ENCODE measurements around the gene ELAVL4. TPM values are rescaled to one million over a fixed set of nuclear protein-coding genes. Genes with fewer than 3 reads are reported as not detected.

Gene ELAVL4
- total and polyA plus RNA-seq, 5 donors from 2014 or later, result not detected

- H3K4me1 ChIP-seq (ENCODE audit: control insufficient read depth, insufficient read depth, low read length, poor library complexity, severe bottlenecking), result no peaks in the 10 kb centered on the region
- H3K36me3 ChIP-seq (ENCODE audit: control insufficient read depth, insufficient read depth, low read length), result no peaks in the 10 kb centered on the region
- Mint-ChIP-seq H3K27ac (no peak overlapping the region), H3K9me3 (peaks cover 0 to 3% (median 0%) of the 10 kb centered on the region in 7 donors), H3K36me3 (no peaks in the 10 kb centered on the region), H3K4me3 (no peak overlapping the region), H3K4me1 (no peaks in the 10 kb centered on the region), H3K27me3 (no peaks in the 10 kb centered on the region)
- H3K4me3 ChIP-seq (ENCODE audit: low read depth, low read length), result no peak overlapping the region
- ATAC-seq (ENCODE audit: low read depth in 2 of 2) (no peak), DNase-seq (no peak)
- no peaks in the 10 kb centered on the region for H3K9me3 ChIP-seq (ENCODE audit: control insufficient read depth in 2 of 2, low read length in 2 of 2)
- H3K27me3 ChIP-seq (ENCODE audit: control insufficient read depth, insufficient read depth, low read length), result no peaks in the 10 kb centered on the region
- no peak overlapping the region for H3K27ac ChIP-seq (ENCODE audit: insufficient read depth, low read length, poor library complexity, severe bottlenecking)
Observed at GRCh38 chr1:50129201-50129600, 20.5 kb downstream of the ELAVL4 start.

DNA sequence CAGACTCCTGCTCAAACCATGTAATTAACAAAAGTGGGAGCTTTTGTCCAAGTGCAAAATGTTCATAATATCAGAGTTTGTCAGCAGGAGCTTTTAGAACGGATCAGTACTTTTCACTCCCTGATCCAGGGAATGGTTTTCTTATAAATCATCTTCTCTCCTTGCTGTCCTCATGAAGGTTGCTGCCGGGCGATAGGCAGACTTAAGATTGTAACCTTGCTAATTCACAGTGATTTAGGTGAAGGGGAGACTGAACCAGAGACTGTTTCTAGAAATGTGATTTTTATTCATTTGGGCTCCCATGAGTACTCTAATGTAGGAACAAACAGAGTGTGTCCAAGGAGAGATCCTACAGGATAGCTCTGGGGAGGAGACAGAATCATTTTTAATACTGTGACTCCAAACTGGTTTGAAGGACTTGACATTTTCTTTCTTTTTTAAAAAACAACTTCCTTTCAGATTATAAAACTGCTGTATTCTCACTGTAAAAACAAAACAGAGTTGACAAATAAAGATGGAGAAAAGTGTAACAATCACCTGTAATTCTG is 23.7 kb downstream of the ELAVL4 start:
- Histone ChIP-seq H3K36me3 (ENCODE audit: control insufficient read depth, insufficient read depth, low read length) (no peaks in the 10 kb centered on the region), H3K4me3 (ENCODE audit: low read depth, low read length) (no peak overlapping the region), H3K4me1 (ENCODE audit: control insufficient read depth, insufficient read depth, low read length, poor library complexity, severe bottlenecking) (no peaks in the 10 kb centered on the region), H3K27me3 (ENCODE audit: control insufficient read depth, insufficient read depth, low read length) (no peaks in the 10 kb centered on the region), H3K9me3 (ENCODE audit: control insufficient read depth in 2 of 2, low read length in 2 of 2) (no peaks in the 10 kb centered on the region), H3K27ac (ENCODE audit: insufficient read depth, low read length, poor library complexity, severe bottlenecking) (no peak overlapping the region)
- H3K9me3 Mint-ChIP-seq, result peaks cover 0 to 3% (median 0%) of the 10 kb centered on the region in 7 donors
- H3K27me3 Mint-ChIP-seq, result no peaks in the 10 kb centered on the region
- ATAC-seq (ENCODE audit: low read depth in 2 of 2) (no peak), DNase-seq (no peak)
- H3K27ac Mint-ChIP-seq, result no peak overlapping the region
- no peak overlapping the region for H3K4me3 Mint-ChIP-seq
- no peaks in the 10 kb centered on the region for H3K4me1 Mint-ChIP-seq
- no peaks in the 10 kb centered on the region for H3K36me3 Mint-ChIP-seq

GRCh38 chr1:50135716-50136115 is 27.0 kb downstream of the ELAVL4 start:
- Mint-ChIP-seq H3K27ac (no peak overlapping the region), H3K9me3 (peaks cover 0 to 1% (median 0%) of the 10 kb centered on the region in 7 donors), H3K36me3 (no peaks in the 10 kb centered on the region), H3K4me3 (no peak overlapping the region), H3K27me3 (no peaks in the 10 kb centered on the region), H3K4me1 (no peaks in the 10 kb centered on the region)
- no peaks in the 10 kb centered on the region for H3K27me3 ChIP-seq (ENCODE audit: control insufficient read depth, insufficient read depth, low read length)
- no peak overlapping the region for H3K4me3 ChIP-seq (ENCODE audit: low read depth, low read length)
- H3K36me3 ChIP-seq (ENCODE audit: control insufficient read depth, insufficient read depth, low read length), result no peaks in the 10 kb centered on the region
- no peak overlapping the region for H3K27ac ChIP-seq (ENCODE audit: insufficient read depth, low read length, poor library complexity, severe bottlenecking)
- H3K4me1 ChIP-seq (ENCODE audit: control insufficient read depth, insufficient read depth, low read length, poor library complexity, severe bottlenecking), result no peaks in the 10 kb centered on the region
- H3K9me3 ChIP-seq (ENCODE audit: control insufficient read depth in 2 of 2, low read length in 2 of 2), result no peaks in the 10 kb centered on the region
- DNase-seq (no peak), ATAC-seq (ENCODE audit: low read depth in 2 of 2) (no peak)

- no peak for DNase-seq
Observed at GRCh38 chr1:50139339-50140181, 30.8 kb downstream of the ELAVL4 start.

DNA sequence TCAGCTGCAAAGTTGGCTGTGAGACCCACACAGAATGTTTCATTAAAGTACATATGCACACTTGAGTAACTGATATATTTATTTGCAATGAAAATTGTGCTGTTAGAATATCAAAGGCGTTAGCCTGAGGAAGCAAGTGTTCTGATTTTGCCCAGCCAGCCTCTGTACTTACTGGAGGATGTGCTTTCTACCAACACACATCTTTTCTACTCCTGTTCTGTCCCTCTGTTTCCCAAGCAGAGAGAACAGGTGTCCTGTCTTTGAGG is 31.4 kb downstream of the ELAVL4 start:
- Mint-ChIP-seq H3K4me1 (no peaks in the 10 kb centered on the region), H3K9me3 (no peaks in the 10 kb centered on the region), H3K36me3 (no peaks in the 10 kb centered on the region)

More at GRCh38 chr1:50139339-50140181, 30.8 kb downstream of the ELAVL4 start:
- Mint-ChIP-seq H3K4me1 (no peaks in the 10 kb centered on the region), H3K4me3 (no peak overlapping the region), H3K27ac (no peak overlapping the region), H3K27me3 (no peaks in the 10 kb centered on the region), H3K36me3 (no peaks in the 10 kb centered on the region), H3K9me3 (no peaks in the 10 kb centered on the region)
- no peaks in the 10 kb centered on the region for H3K9me3 ChIP-seq (ENCODE audit: control insufficient read depth in 2 of 2, low read length in 2 of 2)
- no peak overlapping the region for H3K4me3 ChIP-seq (ENCODE audit: low read depth, low read length)
- H3K4me1 ChIP-seq (ENCODE audit: control insufficient read depth, insufficient read depth, low read length, poor library complexity, severe bottlenecking), result no peaks in the 10 kb centered on the region
- ATAC-seq (ENCODE audit: low read depth in 2 of 2), result no peak
- H3K27ac ChIP-seq (ENCODE audit: insufficient read depth, low read length, poor library complexity, severe bottlenecking), result no peak overlapping the region
- no peaks in the 10 kb centered on the region for H3K36me3 ChIP-seq (ENCODE audit: control insufficient read depth, insufficient read depth, low read length)
- no peaks in the 10 kb centered on the region for H3K27me3 ChIP-seq (ENCODE audit: control insufficient read depth, insufficient read depth, low read length)

DNA sequence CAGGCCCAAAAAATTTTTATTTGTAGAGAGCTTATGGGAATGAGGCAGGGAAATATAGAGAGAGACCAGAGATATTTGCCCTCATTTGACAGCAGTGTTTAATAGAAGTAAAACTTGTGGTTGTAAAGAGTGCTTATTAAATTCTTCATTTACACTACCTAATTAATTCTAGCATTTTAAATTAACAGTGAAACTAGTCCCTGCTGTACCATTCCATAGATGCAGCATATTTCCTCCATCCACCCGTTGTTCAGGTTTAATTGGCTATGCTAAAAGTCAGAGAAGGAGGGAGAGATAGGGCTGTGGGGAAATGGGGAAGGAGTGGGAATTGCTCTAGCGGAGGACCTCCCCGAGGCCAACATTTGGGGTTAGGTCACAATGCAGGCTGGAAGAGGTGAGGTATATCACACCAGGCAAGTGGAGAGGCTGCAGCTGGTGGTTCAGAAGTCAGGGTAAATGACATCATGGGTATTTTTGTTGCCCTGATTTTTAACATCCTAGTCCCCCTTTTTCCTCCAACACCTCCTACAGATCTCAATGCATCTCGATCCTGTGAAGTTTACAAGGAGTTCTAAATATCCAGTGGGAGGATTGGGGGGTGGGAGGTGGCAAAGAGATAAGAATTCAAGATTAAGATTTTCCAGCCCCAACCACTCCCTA is 38.6 kb downstream of the ELAVL4 start:
- no peaks in the 10 kb centered on the region for H3K4me1 ChIP-seq (ENCODE audit: control insufficient read depth, insufficient read depth, low read length, poor library complexity, severe bottlenecking)
- Mint-ChIP-seq H3K27me3 (peaks cover 4% of the 10 kb centered on the region), H3K36me3 (no peaks in the 10 kb centered on the region), H3K4me1 (no peaks in the 10 kb centered on the region), H3K4me3 (no peak overlapping the region), H3K27ac (no peak overlapping the region), H3K9me3 (peaks cover 0 to 8% (median 0%) of the 10 kb centered on the region in 7 donors)
- no peak for DNase-seq
- H3K27me3 ChIP-seq (ENCODE audit: control insufficient read depth, insufficient read depth, low read length), result no peaks in the 10 kb centered on the region
- H3K4me3 ChIP-seq (ENCODE audit: low read depth, low read length), result no peak overlapping the region
- H3K27ac ChIP-seq (ENCODE audit: insufficient read depth, low read length, poor library complexity, severe bottlenecking), result no peak overlapping the region
- no peaks in the 10 kb centered on the region for H3K36me3 ChIP-seq (ENCODE audit: control insufficient read depth, insufficient read depth, low read length)
- H3K9me3 ChIP-seq (ENCODE audit: control insufficient read depth in 2 of 2, low read length in 2 of 2), result no peaks in the 10 kb centered on the region
- no peak for ATAC-seq (ENCODE audit: low read depth in 2 of 2)

More for the DNA sequence above, 31.4 kb downstream of the ELAVL4 start:
- ATAC-seq (ENCODE audit: low read depth in 2 of 2), result no peak
- Histone ChIP-seq H3K9me3 (ENCODE audit: control insufficient read depth in 2 of 2, low read length in 2 of 2) (no peaks in the 10 kb centered on the region), H3K4me3 (ENCODE audit: low read depth, low read length) (no peak overlapping the region), H3K4me1 (ENCODE audit: control insufficient read depth, insufficient read depth, low read length, poor library complexity, severe bottlenecking) (no peaks in the 10 kb centered on the region), H3K36me3 (ENCODE audit: control insufficient read depth, insufficient read depth, low read length) (no peaks in the 10 kb centered on the region), H3K27ac (ENCODE audit: insufficient read depth, low read length, poor library complexity, severe bottlenecking) (no peak overlapping the region), H3K27me3 (ENCODE audit: control insufficient read depth, insufficient read depth, low read length) (no peaks in the 10 kb centered on the region)
- no peaks in the 10 kb centered on the region for H3K27me3 Mint-ChIP-seq
- DNase-seq, result no peak
- no peak overlapping the region for H3K4me3 Mint-ChIP-seq
- no peak overlapping the region for H3K27ac Mint-ChIP-seq

DNA sequence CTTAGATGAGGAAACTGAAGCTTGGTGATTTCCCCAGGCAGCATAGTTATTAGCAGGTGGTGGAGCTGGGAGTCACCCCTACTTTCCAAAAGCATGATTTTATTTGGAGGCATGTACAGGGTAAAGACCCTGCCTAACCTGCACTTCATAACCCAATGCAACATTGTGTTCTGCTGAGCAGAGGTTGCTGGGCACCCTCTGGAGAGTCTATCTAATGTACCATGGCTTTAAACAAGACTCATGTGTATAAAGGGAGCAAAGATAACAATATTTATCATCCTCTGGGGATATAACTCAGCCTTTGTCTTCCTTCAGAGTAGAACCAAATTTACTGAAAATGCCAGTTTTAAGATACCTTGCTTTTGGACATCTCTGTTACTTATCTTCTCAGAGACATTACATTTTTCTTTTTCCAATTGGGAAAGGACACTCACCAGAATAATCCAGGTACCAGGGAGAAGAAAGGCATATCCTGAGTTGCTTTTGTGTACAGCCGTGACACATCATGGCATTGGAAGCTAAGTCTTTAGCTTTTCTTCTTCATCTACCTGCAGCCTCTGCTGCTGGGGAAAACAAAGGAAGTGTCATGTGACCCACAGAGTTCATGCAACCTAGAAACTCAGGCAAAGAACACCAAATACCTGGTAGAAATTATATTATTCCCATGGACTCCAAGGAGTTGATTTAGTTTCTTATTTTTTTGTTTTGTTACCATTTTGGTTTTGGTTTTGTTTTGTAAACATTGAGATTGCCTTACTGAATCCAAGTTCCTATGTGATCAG is 39.6 kb downstream of the ELAVL4 start:
- H3K9me3 Mint-ChIP-seq, result peaks cover 0 to 8% (median 0%) of the 10 kb centered on the region in 7 donors
- peaks cover 4% of the 10 kb centered on the region for H3K27me3 Mint-ChIP-seq
- no peak overlapping the region for H3K4me3 Mint-ChIP-seq
- H3K27me3 ChIP-seq (ENCODE audit: control insufficient read depth, insufficient read depth, low read length), result no peaks in the 10 kb centered on the region
- H3K27ac Mint-ChIP-seq, result no peak overlapping the region
- no peak overlapping the region for H3K27ac ChIP-seq (ENCODE audit: insufficient read depth, low read length, poor library complexity, severe bottlenecking)
- no peaks in the 10 kb centered on the region for H3K4me1 Mint-ChIP-seq
- H3K4me3 ChIP-seq (ENCODE audit: low read depth, low read length), result no peak overlapping the region
- H3K36me3 ChIP-seq (ENCODE audit: control insufficient read depth, insufficient read depth, low read length), result no peaks in the 10 kb centered on the region
- ATAC-seq (ENCODE audit: low read depth in 2 of 2) (no peak), DNase-seq (no peak)
- H3K4me1 ChIP-seq (ENCODE audit: control insufficient read depth, insufficient read depth, low read length, poor library complexity, severe bottlenecking), result no peaks in the 10 kb centered on the region
- no peaks in the 10 kb centered on the region for H3K9me3 ChIP-seq (ENCODE audit: control insufficient read depth in 2 of 2, low read length in 2 of 2)
- no peaks in the 10 kb centered on the region for H3K36me3 Mint-ChIP-seq
